ENCODE data around the gene CDY1. TPM values are rescaled to one million over a fixed set of nuclear protein-coding genes. Genes with fewer than 3 reads are reported as not detected.
"Not testable (repeated sequence)": the region's sequence is repeated elsewhere in the genome, so short reads cannot be mapped to it uniquely, and the experiment has no call there.

The CDY1 gene
- not detected in 2 replicates for polyA plus RNA-seq (2014; cell fraction: cytosol; rRNA removed)
- polyA plus RNA-seq (2014; cell fraction: nucleus; rRNA removed): not detected in 2 replicates

- DNase-seq (ENCODE audit: low spot score): not testable (repeated sequence)
Observed at GRCh38 chrY:25621817-25622216, at the start of gene CDY1. Gene CDY1 (plus strand): TSS chrY:25622117. CDS start chrY:25622443, 326 bp downstream.

GRCh38 chrY:25593336-25593735 lies 28.6 kb upstream of the CDY1 start:
- DNase-seq (ENCODE audit: low spot score): not testable (repeated sequence)

- not testable (repeated sequence) for DNase-seq (ENCODE audit: low spot score)
Observed at GRCh38 chrY:25620209-25620608, 1.7 kb upstream of the CDY1 start.

- DNase-seq (ENCODE audit: low spot score): not testable (repeated sequence)
Observed at GRCh38 chrY:25626524-25626923, 4.6 kb downstream of the CDY1 start.

GRCh38 chrY:25630383-25631112 lies 8.6 kb downstream of the CDY1 start:
- not testable (repeated sequence) for DNase-seq (ENCODE audit: low spot score)

GRCh38 chrY:25639852-25640251 lies 17.9 kb downstream of the CDY1 start:
- DNase-seq (ENCODE audit: low spot score): not testable (repeated sequence)

- DNase-seq (ENCODE audit: low spot score): not testable (repeated sequence)
Observed at GRCh38 chrY:25643024-25643915, 21.4 kb downstream of the CDY1 start.

Data from SK-N-DZ (cell line).